GM18867 (cell line): Measurements from ENCODE around the gene KBTBD2.
"Not testable (repeated sequence)": the region's sequence is repeated elsewhere in the genome, so short reads cannot be mapped to it uniquely, and the experiment has no call there.

Experiments
- ATAC-seq: cut with Tn5 transposase; IDR thresholded peaks from one replicate; pipeline ENCODE4 v1.9.1; 2021; ENCODE audit warnings: mild to moderate bottlenecking, moderate library complexity; ENCODE audit not compliant: unreplicated experiment

The KBTBD2 gene

GRCh38 chr7:32893722-32894121, 2.2 kb upstream of the KBTBD2 start:
- no peak for ATAC-seq

- ATAC-seq = no peak
Observed at GRCh38 chr7:32893207-32893524, 1.6 kb upstream of the KBTBD2 start.

DNA sequence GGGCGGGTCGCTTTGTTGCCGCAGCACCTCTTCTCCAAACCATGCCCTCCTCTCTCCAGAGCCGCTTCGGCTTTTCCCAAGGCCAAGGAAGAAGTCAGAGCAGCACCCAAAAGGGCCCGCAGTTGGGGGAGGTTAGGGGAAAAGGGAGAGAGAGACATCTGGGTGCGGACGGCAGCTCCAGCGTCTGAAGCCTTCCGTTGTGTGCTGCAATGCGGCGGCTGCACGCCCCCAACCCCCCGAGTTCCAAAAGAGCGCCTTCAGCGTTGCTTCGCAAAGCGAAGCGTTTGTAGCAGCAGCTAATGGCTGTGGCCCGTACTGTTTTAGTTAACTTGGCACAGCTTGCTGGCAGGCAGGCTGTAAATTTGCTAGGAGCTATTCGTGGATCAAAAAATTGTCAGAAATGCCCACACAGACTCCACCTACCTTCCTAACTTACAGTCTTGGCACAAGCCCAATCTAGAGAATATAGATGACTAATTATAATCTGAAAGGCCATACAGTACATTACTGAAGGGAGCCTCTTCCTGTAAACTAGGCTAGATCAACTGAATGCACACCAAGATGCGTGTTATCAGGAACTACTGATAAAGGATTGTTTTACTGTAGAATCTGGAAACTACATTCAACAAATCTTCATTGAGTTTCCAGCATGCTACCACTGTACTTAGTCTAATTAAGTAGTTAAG, 1.1 kb upstream of the KBTBD2 start:
- no peak for ATAC-seq

- peak; percentile 56 for ATAC-seq
Observed at GRCh38 chr7:32891800-32892520, 400 bp upstream of the KBTBD2 start.

DNA sequence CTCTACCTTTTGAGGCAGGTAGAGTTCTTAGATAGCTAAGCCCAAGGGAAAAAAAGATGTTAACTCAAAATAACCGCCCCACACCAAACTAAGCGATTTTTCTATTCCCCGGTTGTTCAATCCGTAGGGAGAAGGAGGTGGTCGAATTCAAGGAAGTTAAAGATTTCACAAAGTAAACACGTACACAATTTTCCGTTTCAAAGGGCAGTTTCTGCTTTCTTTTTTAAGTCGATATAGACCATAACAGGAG, 842 bp downstream of the KBTBD2 start:
- ATAC-seq = no peak

DNA sequence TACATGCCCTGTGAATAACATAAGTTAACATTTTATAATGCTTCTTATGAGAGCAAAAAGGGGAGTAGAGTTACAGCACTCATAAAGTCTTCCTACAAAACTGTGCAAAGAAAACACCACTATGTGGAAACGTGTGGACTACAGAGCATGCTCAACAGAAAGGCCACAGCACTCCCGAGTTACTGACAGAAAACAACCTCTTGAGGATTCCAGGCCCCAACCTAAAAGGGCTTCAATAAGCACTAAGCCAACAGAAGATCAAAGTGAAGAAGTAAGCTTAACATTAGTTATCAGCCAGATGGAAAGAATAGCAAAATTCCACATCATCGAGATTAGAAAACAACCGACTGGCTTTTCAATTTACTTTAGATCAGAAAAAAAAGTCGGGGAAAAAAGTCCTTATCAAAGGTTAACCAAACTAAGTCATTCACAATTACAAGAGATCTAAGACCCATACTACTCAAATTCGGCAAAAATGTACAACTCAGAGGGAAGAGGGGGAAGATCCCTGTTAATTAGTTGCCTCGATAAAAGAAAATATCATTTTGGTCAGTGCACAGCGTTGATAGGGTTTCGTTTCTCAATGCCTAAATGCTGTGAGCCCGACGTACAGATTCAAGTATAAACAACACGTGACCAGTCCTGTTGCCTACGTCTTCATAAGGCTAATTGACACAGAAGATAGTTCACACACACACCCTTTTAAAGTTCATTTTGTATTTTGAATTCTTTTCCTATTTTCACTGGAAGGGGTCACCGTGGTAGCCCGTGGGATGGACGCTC, 1.4 kb downstream of the KBTBD2 start:
- ATAC-seq = peak; percentile 37

- ATAC-seq = no peak
Observed at GRCh38 chr7:32888505-32888904, 3.1 kb downstream of the KBTBD2 start.

GRCh38 chr7:32887395-32887794, 4.2 kb downstream of the KBTBD2 start:
- ATAC-seq = no peak

DNA sequence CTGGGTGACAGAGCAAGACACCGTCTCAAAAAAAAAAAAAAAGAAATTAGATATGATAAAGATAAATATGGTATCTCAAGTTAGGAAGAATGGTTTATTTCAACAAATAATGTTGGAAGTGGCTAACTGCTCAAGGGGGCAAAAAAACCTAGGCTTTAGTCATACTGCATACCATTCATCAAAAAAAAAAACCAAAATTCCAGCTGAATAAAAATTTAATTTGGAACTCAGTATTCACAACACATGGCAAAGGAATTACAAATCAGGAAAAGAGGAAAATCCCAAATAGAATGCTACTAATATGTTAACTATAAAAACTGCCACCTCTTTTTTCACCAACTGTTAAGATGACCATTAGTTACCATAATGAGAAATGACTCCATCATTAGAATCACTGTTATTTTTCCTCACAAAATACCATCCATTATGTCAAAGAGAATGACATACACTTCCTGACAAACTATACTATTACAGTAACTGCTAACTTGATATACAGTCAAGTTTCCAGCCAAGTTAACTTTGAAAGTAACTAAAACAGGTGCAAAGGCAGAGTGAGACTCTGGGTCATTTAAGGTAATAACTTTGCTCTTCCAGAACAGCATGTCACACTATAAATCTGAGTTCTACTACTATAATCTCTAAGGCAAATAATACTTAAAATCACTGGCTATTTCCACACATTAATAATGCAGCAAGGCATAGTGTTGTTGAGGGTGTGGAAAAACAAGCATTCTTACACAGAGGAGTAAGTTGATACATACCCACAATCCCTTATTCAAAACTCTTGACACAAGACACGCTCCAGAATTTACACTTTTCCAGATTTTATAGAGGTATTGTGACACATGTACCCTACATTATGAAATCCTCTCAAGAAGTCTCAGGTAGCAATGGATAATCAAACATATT, 10.2 kb downstream of the KBTBD2 start:
- no peak for ATAC-seq

- no peak for ATAC-seq
Observed at GRCh38 chr7:32879460-32879859, 12.1 kb downstream of the KBTBD2 start.

DNA sequence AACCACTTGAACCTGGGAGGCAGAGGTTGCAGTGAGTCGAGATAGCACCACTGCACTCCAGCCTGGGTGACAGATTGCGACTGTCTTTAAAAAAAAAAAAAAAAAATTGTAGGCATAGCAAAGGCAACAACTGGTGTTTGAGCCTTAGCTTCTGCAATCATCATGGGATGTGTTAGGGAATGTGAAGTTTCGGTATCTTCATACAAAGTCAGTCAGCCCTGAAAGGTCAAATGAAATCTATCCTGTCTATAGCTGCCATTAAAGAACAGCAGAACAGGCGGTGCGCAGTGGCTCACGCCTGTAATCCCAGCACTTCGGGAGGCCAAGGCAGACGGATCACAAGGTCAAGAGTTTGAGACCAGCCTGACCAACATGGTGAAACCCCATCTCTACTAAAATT, 13.5 kb downstream of the KBTBD2 start:
- ATAC-seq = not testable (repeated sequence)

DNA sequence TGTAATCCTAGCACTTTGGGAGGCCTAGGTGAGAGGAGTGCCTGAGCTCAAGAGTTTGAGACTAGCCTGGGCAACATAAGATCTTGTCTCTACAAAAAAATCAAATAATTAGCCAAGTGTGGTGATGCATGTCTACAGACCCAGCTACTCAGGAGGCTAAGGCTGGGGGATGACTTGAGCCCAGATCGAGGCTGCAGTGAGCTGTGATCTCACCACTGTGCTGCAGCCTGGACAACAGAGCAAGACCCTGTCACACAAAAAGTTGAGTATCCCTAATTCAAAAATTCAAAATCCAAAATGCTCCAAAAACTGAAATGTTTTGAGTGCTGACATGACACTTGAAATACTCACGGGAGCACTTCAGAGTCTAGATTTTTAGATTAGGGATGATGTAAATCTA, 19.1 kb downstream of the KBTBD2 start:
- no peak for ATAC-seq

DNA sequence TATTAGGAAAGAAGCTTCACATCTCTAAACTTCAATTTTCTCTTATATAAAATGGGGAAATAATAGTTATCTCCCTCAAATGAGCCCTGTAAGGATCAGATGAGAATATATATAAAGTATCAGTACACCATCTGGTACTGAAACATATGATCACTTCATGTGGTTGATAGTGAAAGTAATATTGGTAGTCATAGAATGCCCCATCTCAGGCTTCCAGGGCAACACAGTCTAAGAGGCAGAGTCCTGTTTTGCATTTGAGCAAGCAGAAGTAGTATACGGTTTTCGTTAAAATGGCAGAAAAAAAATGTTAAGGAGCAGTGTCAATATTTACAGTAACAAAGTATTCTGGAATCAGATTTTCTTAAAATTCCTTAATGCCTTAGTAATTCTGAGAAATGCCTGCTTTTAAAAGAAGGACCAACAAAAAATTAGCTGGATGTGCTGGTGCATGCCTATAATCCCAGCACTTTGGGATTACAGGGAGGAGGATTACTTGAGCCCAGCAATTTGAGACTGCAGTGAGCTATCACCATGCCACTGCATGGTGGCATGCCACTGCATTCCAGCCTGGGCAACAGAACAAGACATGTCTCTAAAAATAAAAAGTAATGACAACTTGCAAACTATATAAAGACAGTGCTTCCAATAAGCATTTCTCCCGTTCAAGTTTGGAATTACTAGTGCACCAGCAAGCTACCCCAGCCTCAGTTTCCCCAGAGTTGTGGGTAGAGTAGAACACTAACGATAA, 19.8 kb downstream of the KBTBD2 start:
- ATAC-seq = peak; percentile 93

DNA sequence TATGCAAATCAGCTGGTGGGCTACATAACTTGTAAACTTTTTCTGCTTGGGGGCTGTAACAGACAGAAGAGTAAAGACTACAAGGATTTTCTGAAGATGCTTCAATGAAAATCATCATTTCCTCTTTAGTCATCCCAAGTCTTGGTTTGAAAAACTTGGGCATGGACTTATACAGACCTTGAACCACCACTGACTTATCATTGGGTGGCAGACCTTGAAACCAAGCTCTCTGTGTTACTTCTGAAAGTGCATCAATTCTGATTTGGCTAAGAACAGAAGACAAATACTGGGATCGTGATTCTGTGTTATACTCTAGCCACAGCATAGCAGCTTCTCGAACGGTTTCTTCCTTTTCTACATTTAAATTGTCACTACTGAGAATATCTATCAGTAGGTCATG, 21.3 kb downstream of the KBTBD2 start:
- no peak for ATAC-seq

GRCh38 chr7:32869716-32870115, 21.8 kb downstream of the KBTBD2 start:
- ATAC-seq = no peak

DNA sequence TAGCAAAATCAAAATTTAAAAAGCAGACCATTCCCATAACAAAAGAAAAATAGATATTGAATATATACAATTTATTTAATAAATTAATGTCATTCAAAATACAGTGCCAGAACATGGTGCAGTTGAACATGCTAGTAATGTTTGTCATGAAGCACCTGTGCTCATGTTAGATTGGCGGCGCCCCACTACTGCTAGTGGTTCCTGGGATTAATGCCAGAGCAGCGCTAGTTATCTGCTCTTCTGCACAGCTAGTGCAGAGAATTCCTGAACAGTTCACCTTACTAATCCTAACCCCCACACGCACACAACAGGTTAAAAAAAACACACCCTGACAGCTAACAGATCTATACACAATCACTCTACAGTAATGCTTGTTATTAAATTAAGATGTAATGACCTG, 23.4 kb downstream of the KBTBD2 start:
- ATAC-seq = no peak

- no peak for ATAC-seq
Observed at GRCh38 chr7:32865448-32866030, 26.0 kb downstream of the KBTBD2 start.

GRCh38 chr7:32863872-32864271, 27.7 kb downstream of the KBTBD2 start:
- ATAC-seq = not testable (repeated sequence)

- no peak for ATAC-seq
Observed at GRCh38 chr7:32860090-32860489, 31.5 kb downstream of the KBTBD2 start.

DNA sequence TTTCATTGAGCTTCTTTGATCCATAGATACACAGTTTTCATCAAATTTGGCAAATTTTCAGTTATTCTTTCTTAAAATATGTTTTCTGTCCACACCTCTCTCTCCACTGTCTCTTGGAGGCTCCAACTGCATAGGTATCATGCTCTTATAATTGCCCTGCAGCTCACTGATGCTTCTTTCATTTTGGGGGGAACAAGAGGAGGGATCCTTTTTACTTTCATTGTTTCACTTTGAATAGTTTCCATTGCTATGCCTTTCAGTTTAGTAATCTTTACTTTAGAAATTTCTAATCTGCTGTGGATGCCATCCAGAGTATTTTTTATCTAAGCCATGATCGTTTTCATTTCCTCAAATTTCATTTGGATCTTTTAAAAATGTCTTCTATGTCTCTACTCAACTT, 32.9 kb downstream of the KBTBD2 start:
- no peak for ATAC-seq
